ENCODE data around the gene COL4A5.
"Not testable (repeated sequence)": the region's sequence is repeated elsewhere in the genome, so short reads cannot be mapped to it uniquely, and the experiment has no call there.

The COL4A5 gene

DNA sequence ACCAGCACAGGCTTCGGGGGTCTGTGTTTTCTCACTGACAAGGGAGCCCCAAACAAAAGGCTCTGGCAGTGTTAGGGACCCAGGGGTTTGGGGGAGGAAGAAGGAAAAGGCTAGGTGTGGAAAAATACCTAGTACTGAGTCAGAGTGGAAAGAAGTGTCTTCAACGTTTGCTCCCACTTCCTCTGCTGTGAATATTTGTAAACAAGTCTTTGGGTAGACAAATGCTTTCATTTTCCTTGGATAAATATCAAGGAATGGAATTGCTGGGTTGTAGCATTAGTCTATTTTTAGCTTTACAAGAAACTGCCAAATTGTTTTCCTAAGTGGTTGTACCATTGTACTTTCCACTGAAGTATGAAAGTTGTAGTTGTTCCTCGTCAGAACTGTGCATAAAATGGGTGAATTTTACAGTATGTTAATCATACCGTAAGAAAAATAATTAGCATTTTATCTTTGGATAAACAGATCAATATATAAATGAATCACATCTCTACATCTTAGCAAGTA, 17.4 kb downstream of the COL4A5 start:
- no peak for DNase-seq

DNA sequence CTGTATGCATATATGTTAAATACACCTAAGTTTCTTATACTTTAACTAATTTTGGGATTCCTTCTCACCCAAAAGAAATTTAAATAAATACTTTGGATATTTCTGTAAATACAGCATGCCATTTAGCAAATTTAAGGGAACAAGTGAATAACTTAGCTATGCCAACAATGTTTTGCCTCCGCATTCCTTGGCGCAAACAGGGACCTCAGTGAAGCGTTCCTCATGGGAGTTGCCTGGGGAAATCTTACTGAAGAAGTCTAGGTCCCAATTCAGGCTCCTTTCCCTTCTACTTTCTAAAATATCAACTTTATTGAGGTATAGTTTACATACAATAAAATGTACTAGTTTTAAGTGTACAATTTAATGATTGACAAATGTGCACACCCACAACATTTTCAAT, 25.0 kb downstream of the COL4A5 start:
- DNase-seq = no peak

DNA sequence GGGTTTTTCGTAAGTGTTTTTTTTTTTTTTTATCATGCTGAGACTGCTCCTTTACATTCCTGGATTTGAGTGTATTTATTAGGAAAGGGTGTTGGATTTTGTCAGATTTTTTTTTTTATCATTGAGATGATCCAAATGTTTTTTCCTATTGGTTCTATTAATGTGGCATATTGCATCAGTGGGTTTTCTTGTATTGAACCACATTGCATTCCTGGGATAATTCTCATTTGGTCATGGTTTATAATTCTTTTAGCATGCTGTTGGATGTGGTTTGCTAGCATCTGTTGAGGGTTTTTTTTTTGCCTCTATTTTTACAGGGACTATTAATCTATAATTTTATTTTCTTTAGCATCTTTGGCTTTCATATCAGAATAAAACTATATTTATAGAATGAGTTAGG, 28.8 kb downstream of the COL4A5 start:
- DNase-seq = no peak

DNA sequence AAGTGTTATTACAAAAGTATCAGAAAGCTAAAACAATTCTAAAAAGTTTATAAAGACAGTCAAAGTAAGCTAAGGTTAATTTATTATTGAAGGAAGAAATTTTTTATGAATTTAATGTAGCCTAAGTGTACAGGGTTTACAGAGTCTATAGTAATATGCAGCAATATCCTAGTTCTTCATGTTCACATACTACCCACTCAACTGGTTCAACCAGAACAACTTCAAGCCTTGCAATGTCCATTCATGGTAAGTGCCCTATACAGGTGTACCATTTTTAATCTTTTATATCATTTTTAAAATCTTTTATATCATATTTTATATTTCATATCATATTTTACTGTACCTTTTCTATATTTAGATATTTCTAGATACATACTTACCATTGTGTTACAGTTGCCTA, 34.3 kb downstream of the COL4A5 start:
- DNase-seq = no peak

DNA sequence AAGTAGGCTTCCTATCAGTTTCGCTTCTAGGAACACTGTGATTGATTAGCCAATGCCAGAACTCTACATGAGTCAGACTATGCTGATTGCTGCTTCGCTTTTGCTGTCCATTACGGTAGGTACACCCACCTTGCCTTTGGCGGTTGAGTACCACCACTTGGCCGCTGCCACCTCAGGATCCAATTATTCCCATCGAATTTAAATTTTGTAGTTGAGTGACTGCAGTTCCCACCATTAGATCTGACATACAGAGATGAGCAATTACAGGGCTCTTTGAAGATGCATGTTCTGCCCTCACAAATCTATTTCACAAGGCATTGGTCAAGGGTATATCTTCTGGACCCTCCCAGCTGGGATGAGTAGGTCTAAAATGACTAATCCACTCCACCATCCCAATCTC, 41.9 kb downstream of the COL4A5 start:
- not testable (repeated sequence) for DNase-seq

DNA sequence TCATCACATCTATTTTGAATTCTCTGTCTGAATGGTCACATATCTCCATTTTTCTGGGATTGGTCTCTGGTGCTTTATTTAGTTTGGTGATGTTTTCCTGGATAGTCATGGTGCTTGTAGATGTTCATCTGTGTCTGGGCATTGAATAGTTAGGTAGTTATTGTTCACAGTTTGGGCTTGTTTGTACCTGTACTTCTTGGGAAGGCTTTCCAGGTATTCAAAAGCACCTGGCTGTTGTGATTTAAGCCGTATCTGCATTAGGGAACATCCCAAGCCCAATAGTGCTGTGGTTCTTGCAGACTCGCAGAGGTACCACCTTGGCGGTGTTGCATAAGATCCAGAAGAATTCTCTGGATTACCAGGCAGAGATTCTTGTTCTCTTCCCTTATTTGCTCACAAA, 44.6 kb downstream of the COL4A5 start:
- no peak for DNase-seq

DNA sequence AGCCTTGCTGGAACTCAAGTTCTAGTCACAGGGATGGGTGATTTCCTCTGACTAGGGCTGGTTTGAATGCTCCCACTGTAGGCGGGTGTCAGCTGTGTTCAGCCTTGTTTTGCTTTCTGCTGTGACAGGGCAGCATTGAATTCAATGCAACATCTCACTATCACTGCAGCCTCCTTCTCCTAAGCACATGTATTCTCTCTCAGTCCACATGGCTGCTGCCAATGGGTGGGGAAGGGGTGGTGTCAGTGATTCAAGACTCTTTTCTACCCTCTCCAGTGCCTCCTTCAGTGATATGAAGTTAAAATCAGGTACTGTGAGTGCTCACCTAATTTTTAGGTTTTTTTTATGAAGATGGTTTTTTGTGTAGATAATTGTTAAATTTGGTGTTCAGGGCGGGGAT, 46.3 kb downstream of the COL4A5 start:
- no peak for DNase-seq

DNA sequence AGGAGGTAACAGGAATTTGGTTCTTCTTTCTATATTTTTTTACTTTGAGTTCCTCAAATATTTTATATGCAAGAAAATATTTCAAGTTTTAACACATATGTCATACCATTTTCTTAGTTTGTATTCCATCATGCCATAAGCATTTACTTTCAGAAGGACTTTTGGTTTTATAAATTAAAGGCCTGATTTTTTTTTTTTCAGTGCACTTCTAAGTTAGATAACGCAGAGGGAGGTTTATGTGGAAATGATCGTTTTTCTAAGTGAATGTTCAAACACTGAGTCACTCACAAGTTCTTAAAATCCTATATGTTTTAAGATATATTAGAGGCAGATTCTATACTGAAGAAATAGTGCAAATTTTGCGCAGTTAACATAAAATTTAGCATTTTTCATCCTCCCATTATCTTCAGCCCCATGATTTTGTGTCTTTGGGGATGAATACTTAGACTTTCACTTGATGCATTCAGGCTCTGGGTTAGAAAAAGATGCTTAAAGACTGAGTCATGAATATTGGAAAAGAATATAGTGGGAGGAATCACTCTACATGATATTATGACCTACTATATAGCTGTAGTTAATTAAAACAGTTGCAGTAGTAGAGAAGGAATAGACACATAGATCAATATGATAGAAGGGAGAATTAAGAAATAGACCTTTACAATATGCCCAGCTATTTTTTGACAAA, 54.9 kb downstream of the COL4A5 start:
- DNase-seq = no peak

DNA sequence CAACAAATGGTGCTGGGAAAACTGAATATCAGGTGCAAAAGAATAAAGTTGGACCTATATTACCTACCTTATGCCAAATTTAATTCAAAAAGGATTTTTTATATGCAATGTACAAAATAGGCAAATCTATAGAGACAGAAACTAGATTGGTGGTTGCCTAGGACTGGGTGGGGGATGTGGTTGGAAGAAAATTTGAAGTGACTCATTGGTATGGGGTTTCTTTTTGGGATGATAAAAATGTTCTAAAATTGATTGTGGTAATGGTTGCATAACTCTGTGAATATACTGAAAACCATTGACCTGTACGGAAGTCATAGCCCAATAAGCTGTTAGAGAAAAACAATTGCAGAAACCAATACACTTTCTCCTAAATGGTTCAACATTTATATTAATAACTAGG, 72.1 kb downstream of the COL4A5 start:
- DNase-seq = no peak

DNA sequence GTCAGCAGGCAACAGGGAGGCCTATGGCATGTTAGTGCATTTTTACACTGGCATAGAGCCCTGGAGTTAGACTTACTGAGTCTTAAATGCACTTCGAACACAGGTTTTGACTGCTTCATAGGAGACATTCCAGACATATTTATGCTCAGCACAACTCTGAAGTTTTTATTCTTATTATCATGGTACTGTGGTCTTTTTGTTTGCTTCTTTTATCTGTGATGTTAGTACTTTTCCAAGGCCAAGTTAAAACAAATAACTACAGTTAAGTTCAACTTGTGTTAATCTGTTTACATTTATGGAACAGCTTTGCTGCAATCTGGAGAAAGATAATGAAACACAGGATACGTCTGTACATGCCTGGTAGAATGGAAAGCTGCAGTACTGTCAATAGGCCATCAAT, 76.5 kb downstream of the COL4A5 start:
- DNase-seq = no peak

DNA sequence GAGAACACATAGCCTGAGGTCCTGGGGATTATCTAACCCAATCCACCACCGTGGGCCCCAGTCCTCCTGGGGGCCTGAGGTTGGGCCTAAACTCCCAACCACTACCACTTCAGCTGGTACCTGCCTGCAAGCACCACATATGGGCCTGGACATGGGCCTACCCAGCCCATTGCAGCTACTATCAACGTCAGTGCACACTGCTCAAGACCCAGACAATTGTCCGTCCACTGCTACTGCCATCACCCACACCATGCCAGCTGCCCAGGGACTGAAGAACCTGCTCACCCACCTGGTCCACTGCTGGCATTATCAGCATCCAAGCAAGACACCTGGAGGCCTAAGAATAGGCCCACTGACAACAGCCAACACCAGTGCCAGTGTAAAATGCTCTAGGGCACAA, 88.1 kb downstream of the COL4A5 start:
- DNase-seq = no peak

DNA sequence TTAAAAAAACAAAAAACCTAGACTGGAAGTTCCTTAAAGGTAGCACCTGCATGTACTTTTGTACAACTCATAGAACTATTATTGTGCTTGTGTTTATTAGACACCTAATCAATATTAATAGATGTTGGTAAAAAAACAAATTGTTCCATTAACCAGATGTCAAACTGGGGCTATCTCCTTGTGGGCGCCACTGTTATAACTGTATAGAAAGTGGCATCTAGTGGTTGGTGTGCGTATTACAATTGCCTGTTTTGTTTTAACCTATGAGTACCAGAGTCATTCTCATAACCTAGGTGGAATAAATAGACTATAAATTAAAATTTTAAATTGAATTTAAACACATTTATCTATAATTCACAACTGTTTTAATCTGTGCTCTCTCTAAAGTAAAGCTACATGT, 97.4 kb downstream of the COL4A5 start:
- peak; percentile 11 to 20 (median 16) for DNase-seq

DNA sequence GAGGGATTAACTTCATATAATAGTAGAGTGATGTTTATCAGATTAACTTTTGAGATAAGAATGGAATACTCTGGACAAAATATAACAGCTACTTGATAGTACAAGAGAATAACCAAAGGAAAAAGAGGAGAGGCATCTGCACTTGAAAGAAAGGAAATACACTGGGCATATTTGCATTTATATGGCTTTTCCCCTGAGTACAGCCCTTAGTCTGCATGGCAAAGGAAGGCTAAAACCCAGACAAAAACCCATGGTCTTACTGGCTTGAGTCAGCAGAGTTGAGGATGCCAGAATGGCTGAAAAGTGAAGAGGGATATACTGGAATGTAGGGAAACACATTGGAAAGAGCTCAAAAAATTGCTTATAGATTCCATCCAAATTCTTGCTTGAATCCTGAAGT, 101.6 kb downstream of the COL4A5 start:
- no peak for DNase-seq

DNA sequence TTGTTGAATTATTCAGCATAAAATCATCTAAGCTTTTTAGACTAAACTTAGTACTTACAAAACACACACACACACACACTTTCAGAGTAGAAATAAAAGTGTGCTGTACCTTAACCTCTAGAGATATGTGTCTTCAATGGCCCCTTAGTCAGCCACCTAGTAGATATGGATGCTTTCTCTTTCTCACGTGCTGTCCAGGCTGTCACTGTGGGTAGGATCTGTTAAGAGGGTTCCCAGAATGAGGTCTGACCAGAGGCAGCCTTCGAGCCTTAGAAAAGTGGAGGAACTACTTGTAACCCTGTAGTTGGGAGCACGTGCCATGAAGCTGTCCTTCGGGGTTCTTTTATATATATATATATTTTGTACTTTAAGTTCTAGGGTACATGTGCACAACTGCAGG, 117.9 kb downstream of the COL4A5 start:
- DNase-seq = no peak

DNA sequence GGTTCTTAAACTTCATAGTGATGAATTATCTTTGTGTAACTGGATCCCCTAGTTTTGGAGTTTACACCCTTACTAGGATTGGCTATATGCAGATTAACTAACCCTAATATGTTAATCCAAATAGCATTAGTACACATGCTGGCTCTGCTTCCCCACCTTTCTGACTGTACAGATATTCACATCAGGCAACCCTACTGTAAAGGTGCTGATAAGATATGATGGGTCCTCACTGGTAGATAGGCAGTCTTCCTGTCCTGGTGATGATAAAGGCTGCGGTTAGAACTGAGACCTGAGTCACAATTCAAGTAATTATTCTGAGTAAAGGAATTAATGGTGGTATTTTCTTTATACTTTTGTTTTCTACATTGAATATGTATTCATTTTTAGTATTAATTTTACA, 118.6 kb downstream of the COL4A5 start:
- no peak for DNase-seq

DNA sequence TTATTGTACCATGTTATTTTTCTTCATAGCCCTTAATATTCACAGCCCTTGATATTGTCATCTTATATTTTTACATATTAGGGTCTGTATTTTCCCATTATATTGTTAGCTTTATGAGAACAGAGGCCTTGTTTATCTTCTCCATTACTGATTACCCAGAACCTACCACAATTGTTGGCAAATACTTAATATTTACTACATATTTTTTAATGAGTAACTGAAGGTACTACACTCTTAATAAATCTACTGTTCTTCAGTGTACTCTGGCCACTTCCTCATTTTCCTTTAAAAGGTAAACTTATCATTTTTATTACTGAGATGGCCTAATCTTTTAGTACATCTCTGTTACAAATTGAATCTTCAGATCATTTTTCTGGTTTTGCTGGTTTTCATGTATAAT, 133.5 kb downstream of the COL4A5 start:
- DNase-seq = no peak

DNA sequence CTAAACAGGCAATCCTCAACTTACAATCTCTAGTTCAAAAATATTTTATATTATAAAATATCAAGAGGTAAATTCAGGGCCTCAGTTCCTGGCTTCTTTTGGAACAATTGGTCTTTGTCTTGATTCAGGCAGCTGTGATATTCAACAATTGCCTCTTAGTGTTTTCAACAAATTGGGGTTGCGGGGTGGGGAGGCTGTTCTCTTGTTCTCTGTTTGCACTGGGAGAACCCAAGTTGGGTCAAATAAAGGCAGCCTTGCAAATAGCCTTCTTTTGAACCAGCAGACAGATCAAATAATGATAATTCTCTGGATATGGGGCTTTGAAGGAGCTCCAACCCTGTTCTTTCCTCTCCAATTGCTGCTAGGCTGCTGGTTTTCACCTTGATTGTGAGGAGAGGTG, 142.5 kb downstream of the COL4A5 start:
- no peak for DNase-seq

DNA sequence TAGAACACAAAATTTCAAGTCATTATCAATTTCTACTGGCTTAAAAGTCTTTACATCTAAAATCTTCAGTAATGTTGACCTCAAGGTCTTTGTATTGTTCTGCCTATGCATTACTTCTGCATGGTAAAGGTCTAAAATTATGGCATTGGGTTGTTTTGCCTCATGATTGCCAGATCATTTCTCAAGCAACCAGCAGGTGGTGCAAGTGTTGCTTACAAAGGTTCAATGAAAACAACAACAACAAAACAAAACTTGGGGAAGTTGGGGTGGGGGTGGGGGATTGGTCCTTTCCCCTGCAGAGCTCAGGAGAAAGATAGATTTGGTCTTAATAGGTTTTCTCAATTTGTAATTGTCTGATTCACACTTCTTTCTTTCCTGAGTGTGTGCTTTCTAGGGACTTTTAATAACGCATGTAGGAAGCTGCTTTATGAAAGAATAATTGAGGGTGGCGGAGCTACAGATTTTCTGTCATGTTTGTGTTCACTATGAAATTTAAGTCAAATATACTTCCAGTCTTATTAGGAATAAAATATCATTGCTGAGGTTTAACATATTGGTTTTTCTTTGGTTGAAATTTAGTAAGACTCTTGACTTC, 145.1 kb downstream of the COL4A5 start:
- peak; percentile 15 to 19 (median 18) for DNase-seq

DNA sequence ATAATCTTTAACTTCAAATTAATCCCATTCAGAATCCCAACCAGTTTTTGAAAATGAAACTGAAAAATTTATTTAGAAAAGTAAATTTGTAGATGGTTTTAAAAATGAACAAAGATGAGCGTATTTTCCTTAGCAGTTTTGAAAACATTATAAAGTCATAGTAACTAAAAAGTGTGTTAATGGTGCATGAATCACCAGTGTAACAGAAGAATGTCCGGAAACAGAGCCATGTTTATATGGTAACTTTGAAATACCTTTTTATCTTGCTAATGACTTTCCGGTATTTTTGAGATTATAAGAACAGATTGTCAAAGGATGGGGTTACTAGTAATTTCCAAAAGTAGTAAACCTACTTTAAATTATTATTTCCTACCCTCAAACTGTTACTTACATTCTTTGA, 150.9 kb downstream of the COL4A5 start:
- no peak for DNase-seq

DNA sequence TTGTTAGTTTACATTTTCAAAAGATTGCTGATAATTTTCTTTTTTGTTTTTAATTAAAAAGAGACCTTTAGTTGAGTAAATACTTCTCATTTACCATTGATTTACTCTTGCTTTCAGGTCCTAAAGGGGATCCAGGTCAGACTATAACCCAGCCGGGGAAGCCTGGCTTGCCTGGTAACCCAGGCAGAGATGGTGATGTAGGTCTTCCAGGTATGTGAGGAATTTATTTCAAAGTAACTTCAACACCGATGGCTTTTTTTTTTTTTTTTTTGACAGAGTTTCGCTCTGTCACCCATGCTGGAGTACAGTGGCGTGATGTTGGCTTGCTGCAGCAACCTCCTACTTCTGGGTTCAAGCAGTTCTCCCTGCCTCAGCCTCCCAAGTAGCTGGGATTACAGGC, 161.6 kb downstream of the COL4A5 start:
- no peak for DNase-seq

DNA sequence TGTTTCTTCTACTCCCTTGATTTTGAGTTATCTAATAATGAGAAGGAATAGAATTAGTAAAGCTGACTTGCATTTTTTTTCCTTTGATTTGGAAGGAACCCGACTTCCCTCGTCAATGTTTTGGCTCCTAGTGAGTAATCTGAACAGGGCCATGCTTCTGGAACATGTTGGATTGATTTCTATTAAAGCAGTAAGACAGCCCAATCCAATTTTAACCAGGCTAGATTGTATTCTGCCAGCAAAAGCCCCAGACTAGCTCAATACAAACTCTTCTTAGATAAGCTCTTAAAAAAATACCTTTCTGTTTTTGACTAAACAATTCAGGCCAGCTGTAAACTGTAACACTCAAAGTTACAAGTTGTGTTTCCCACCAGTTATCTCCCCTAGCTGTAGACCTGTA, 170.5 kb downstream of the COL4A5 start:
- no peak for DNase-seq

DNA sequence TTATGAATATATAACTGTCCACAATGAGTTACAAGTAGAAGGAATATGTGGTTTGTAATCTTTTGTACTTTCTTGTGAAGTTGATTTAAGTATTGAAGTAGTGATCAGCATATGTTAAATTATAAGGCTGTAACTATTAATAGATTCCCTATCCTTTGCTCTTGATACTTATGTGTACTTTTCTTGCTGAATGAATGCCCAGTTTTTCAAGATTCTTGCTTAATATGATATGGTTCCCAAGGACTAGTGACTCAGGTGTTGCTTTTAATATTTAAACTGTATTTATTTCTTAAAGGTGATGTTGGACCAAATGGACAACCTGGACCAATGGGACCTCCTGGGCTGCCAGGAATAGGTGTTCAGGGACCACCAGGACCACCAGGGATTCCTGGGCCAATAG, 175.0 kb downstream of the COL4A5 start:
- DNase-seq = no peak

DNA sequence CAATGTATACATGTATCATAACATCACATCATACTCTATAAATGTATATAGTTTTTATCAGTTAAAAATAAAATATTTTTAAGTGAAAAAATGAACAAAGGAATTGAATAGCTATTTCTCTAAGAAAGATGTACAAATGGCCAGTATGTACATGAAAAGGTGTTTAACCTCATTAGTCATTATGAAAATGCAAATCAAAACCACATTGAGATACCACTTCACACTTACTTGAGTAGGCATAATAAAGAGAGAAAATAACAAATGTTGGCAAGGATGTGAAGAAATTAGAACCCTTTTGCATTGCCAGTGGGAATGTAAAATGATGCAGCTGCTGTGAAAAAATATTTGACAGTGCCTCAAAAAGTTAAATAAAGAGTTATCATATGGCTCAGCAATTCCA, 201.2 kb downstream of the COL4A5 start:
- DNase-seq = no peak

DNA sequence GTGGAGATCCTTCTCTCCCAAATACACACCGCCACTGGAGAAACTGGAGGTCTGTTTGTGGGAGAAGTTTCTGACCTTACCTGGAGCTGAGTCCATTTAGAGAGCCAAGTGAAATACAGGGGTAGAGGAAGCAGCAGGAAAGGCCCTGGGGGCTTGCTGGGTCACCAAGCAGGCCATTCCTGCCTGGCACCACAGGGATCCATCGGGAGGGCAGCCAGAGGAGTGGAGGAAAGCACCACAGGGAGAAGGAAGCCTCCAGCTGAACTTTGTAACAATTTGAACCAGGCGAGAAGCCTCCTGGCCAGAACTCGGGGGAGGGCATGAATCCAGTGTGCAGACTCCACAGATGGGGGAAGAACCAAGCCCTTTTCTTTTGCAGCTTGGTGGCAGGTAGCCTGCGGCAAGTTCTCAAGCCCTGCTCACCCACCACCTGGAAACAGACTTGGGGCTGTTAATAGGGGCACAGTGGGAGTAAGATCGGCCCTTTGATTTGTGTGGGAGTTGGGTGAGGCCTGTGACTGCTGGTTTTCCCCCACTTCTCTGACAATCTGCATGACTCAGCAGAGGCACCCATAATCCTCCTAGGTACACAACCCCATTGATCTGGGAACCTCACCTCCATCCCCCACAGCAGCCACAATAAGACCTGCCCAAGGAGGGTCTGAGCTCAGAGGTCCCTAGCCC, 202.1 kb downstream of the COL4A5 start:
- DNase-seq = no peak

DNA sequence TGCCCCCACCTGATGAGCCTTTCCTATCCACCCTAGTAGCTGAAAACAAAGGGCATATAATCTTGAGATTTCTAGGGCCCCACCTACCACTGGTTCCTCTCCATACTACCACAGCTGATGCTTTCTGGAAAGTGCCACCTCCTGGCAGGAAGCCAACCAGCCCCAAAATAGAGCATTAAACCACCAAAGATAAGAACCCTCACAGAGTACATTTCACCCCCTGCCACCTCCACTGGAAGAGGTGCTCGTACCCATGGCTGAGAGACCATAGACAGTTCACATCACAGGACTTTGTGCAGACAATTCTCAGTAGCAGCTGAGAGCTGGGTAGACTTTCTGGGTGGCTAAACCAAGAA, 202.6 kb downstream of the COL4A5 start:
- DNase-seq = no peak
